ENCODE results near the gene EFCAB11.

EFCAB11 gene

GRCh38 chr14:89771251-89771650, 183.3 kb downstream of the EFCAB11 start:
- no peak for DNase-seq (ENCODE audit: low read depth in 3 of 3)

GRCh38 chr14:89767861-89768268, 186.7 kb downstream of the EFCAB11 start:
- peak; percentile 20 to 55 (median 45) for DNase-seq (ENCODE audit: low read depth in 3 of 3)

GRCh38 chr14:89767131-89767530, 187.4 kb downstream of the EFCAB11 start:
- no peak for DNase-seq (ENCODE audit: low read depth in 3 of 3)

DNA sequence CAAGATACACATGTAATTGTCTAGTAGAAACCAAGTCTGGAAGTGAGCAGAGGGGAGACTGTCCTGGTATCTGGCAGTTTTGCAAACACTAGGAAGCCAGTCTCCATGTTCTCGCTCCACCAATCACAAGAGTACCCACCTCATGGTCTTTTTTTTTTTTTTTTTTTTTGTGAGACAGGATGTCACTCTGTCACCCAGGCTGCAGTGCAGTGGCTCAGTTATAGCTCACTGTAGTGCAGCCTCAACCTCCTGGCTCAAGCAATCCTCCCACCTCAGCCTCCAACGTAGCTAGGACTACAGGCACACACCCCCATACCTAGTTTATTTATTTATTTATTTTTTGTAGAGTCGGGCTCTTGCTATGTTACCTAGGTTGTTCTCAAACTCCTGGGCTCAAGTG, 189.2 kb downstream of the EFCAB11 start:
- DNase-seq (ENCODE audit: low read depth in 3 of 3) = no peak

DNA sequence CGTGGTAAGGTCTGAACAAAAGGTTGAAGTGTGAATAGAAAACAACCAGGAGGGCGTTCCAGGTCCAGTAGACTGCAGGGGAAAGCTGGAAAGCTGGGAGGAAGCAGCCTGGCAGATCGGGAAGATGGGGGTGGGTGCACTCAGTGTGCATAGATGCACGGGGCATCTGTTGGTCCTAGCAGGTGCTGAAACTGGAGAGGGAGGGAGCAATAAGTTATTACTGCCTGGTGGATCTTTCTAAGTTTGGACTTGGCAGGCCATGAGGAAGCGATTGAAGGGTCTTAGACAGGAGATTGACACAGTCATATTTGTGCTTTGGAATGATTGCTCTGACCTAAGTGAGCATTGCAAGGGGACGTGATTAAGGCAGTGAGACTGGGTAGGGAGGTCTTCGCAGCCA, 194.4 kb downstream of the EFCAB11 start:
- DNase-seq (ENCODE audit: low read depth in 3 of 3) = no peak

- DNase-seq (ENCODE audit: low read depth in 3 of 3) = no peak
Observed at GRCh38 chr14:89757313-89757939, 197.1 kb downstream of the EFCAB11 start.

DNA sequence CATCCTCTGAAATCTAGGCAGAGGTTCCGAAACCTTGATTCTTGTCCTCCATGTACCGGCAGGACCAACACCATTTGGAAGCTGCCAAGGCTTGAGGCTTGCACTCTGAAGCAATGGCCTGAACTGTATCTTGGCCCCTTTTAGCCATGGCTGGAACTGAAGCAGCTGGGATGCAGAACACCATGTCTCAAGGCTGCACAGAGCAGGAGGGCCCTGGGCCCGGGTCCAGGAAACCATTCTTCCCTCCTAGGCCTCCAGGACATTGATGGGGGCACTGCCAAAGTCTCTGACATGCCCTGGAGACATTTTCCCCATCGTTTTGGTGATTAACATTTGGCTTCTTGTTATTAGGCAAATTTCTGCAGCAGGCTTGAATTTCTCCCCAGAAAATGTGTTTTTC, 198.7 kb downstream of the EFCAB11 start:
- no peak for DNase-seq (ENCODE audit: low read depth in 3 of 3)

DNA sequence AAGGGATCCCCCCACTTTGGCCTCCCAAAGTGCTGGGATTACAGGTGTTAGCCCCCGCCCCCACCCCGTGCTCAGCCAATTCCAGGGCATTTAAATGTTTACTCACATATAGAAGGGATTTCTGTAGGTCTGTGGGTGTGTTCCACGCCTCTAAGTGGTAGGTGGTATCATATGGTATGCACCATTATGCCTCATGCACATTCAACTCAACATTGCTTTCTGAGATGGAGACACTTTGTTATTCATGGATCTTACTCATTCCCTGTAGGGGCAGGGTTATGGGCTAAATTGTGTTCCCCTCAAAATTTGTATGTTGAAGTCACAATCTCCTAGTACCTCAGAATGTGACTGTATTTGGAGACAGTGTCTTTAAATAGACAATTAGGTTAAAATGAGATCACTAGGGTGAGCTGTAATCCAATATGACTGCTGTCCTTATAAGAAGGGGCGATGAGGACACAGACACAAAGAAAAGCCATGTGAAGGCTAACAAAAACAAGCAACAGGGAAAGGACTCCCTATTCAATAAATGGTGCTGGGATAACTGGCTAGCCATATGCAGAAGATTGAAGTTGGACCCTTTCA, 200.6 kb downstream of the EFCAB11 start:
- DNase-seq (ENCODE audit: low read depth in 3 of 3) = no peak

GRCh38 chr14:89750908-89751392, 203.6 kb downstream of the EFCAB11 start:
- DNase-seq (ENCODE audit: low read depth in 3 of 3) = peak in 1 of 3 experiments; percentile 43

- no peak for DNase-seq (ENCODE audit: low read depth in 3 of 3)
Observed at GRCh38 chr14:89750281-89750755, 204.2 kb downstream of the EFCAB11 start.

DNA sequence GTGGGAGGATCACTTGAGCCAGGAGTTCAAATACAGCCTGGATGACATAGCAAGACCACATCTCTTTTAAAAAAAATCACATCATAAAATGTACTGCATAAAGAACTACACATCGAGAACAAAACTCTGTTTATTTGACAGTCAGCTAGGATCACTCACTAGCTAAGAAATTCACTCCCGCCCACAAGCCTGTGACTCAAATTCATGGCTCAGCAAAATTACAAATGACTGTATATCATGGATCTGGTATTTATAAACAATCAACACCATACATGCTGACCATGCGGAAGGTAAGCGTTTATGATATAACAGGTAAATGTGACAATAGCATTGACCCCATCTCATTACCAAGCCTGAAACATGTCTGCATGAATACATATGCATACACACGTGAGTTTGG, 206.5 kb downstream of the EFCAB11 start:
- no peak for DNase-seq (ENCODE audit: low read depth in 3 of 3)

- no peak for DNase-seq (ENCODE audit: low read depth in 3 of 3)
Observed at GRCh38 chr14:89747126-89747525, 207.4 kb downstream of the EFCAB11 start.

- DNase-seq (ENCODE audit: low read depth in 3 of 3) = no peak
Observed at GRCh38 chr14:89746654-89747053, 207.9 kb downstream of the EFCAB11 start.

DNA sequence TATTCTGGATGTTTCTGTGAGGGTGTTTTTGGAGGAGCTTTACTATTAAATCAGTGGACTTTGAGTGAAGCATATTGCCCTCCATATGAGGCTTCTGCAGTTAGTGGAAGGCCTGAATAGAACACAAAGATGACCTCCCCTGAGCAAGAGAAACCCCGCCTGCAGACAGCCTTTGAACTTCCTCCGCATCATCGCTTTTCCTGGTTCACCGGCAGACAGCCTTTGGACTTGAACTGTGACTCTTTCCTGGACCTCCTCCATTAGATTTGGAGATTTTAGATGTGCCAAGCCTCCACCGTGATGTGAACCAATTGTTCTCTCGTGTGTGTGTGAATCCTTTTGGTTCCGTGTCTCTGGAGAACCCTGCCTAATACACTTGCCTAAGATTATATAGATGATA, 208.4 kb downstream of the EFCAB11 start:
- no peak for DNase-seq (ENCODE audit: low read depth in 3 of 3)

Data from stimulated activated CD4-positive, alpha-beta T cell treated with anti-CD3 and anti-CD28 coated beads, TNF-alpha, amount 100 ng/mL, for 24 hours (primary cell).